MCF 10A (cell line): Measurements from ENCODE around the gene ADAM11. TPM values are rescaled to one million over a fixed set of nuclear protein-coding genes. Genes with fewer than 3 reads are reported as not detected.
"Not testable (repeated sequence)": the region's sequence is repeated elsewhere in the genome, so short reads cannot be mapped to it uniquely, and the experiment has no call there.

Experiments used
- BruUV-seq: library from RNA; stranded (reverse); fragments of 400-500 nt; replicated peaks from 2 replicates; lab custom pipeline; 2021; lab: Mats Ljungman, UMichigan
- CTCF ChIA-PET: fragments of 300-600 bp; sonication (Branson Sonifier 250); formaldehyde crosslinking; extraction: SDS; loops from one replicate; lab custom pipeline; 2021; ENCODE audit warnings: antibody characterized with exemption, inconsistent platforms; lab: Yijun Ruan, JAX
- POLR2A ChIA-PET: fragments of 300-600, 350-650 bp; sonication (Branson Sonifier 250); formaldehyde crosslinking; extraction: SDS; loops from one replicate; lab custom pipeline; 2020; ENCODE audit warnings: antibody characterized with exemption, inconsistent platforms; lab: Yijun Ruan, JAX
- DNase-seq: peaks from one replicate; pipeline ENCODE4 v3.0.0-alpha.2; 2018; ENCODE audit not compliant: unreplicated experiment
- H3K27ac Mint-ChIP-seq: one replicate; pipeline ENCODE4 v1.8.0; 2022; ENCODE audit warnings: mild to moderate bottlenecking, low read depth, mixed read lengths; ENCODE audit not compliant: unreplicated experiment
- H3K27me3 Mint-ChIP-seq: one replicate; pipeline ENCODE4 v1.8.0; 2022; ENCODE audit warnings: mixed read lengths; ENCODE audit not compliant: insufficient read depth, unreplicated experiment
- H3K36me3 Mint-ChIP-seq: one replicate; pipeline ENCODE4 v1.8.0; 2022; ENCODE audit warnings: mild to moderate bottlenecking, moderate library complexity, mixed read lengths; ENCODE audit not compliant: insufficient read depth, unreplicated experiment
- H3K4me1 Mint-ChIP-seq: one replicate; pipeline ENCODE4 v1.8.0; 2022; ENCODE audit warnings: mixed read lengths; ENCODE audit not compliant: insufficient read depth, unreplicated experiment
- H3K4me3 Mint-ChIP-seq: one replicate; pipeline ENCODE4 v1.8.0; 2022; ENCODE audit warnings: mild to moderate bottlenecking, moderate library complexity, mixed read lengths; ENCODE audit not compliant: unreplicated experiment
- H3K9me3 Mint-ChIP-seq: one replicate; pipeline ENCODE4 v1.8.0; 2022; ENCODE audit warnings: mixed read lengths; ENCODE audit not compliant: unreplicated experiment
- intact Hi-C: fragments of 100-400 bp; cut with micrococcal nuclease; formaldehyde crosslinking; loops from 2 replicates; pipeline ENCODE4 v1.14.1; 2022
- total RNA-seq: library from RNA; stranded (reverse); gene quantifications from 2 replicates; pipeline ENCODE4 v1.2.3, GENCODE V29; 2022
- TF ChIP-seq, protein P1 (sequence below): fragments of 200-600 bp; IDR thresholded peaks from one replicate; pipeline ENCODE4 v1.8.0; 2022; ENCODE audit warnings: antibody characterized with exemption, mild to moderate bottlenecking; ENCODE audit not compliant: unreplicated experiment

The ADAM11 gene
- total RNA-seq, 1 experiment from 2014 or later: 0.16 TPM

DNA sequence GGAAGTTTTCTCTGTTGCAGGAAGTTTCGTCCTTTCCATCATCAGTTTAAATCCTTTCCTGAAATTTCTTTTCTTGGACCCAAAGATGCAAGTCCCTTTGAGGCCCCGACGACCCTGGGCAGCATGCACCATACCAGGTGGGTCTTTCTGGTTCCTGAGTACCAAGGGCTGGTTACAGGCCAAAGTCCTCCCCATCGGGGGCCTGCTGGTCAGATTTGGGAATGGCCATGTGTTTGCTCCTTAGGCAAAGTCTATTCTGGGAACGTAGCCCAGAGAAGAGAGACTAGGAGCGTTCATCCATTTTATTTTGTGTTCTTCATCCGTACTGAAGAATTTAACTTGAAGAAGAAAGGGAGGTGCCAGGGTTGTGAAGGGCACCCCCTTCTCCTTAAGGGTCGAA, 17.5 kb upstream of the ADAM11 start:
- no peaks in the 10 kb centered on the region for H3K9me3 Mint-ChIP-seq
- BruUV-seq: no TSS peak
- no peaks in the 10 kb centered on the region for H3K4me1 Mint-ChIP-seq
- DNase-seq: no peak
- CTCF ChIA-PET: no interaction called here
- intact Hi-C loops: no loop called here
- H3K4me3 Mint-ChIP-seq: no peak overlapping the region
- no peak overlapping the region for H3K27ac Mint-ChIP-seq
- H3K27me3 Mint-ChIP-seq: no peaks in the 10 kb centered on the region
- POLR2A ChIA-PET: no interaction called here
- TF ChIP-seq, protein P1, sequence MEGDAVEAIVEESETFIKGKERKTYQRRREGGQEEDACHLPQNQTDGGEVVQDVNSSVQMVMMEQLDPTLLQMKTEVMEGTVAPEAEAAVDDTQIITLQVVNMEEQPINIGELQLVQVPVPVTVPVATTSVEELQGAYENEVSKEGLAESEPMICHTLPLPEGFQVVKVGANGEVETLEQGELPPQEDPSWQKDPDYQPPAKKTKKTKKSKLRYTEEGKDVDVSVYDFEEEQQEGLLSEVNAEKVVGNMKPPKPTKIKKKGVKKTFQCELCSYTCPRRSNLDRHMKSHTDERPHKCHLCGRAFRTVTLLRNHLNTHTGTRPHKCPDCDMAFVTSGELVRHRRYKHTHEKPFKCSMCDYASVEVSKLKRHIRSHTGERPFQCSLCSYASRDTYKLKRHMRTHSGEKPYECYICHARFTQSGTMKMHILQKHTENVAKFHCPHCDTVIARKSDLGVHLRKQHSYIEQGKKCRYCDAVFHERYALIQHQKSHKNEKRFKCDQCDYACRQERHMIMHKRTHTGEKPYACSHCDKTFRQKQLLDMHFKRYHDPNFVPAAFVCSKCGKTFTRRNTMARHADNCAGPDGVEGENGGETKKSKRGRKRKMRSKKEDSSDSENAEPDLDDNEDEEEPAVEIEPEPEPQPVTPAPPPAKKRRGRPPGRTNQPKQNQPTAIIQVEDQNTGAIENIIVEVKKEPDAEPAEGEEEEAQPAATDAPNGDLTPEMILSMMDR: no peak
- no peaks in the 10 kb centered on the region for H3K36me3 Mint-ChIP-seq

DNA sequence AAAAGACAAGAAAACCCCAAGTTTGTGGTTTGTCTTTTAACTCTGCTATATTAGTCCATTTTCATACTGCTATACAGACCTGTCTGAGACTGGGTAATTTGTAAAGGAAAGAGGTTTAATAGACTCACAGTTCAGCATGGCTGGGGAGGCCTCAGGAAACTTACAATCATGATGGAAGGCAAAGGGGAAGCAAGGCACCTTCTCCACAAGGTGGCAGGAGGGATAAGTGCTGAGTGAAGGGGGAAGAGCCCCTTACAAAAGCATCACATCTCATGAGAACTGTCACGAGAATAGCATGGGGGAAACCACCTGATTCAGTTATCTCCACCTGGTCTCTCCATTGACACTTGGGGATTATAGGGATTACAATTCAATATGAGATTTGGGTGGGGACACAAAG, 13.5 kb upstream of the ADAM11 start:
- no peaks in the 10 kb centered on the region for H3K4me1 Mint-ChIP-seq
- ChIA-PET CTCF (no interaction called here), POLR2A (no interaction called here)
- H3K9me3 Mint-ChIP-seq: no peaks in the 10 kb centered on the region
- TF ChIP-seq, protein P1: no peak
- no peak for DNase-seq
- H3K27ac Mint-ChIP-seq: no peak overlapping the region
- no peaks in the 10 kb centered on the region for H3K27me3 Mint-ChIP-seq
- H3K36me3 Mint-ChIP-seq: no peaks in the 10 kb centered on the region
- intact Hi-C loops: no loop called here
- no TSS peak for BruUV-seq
- no peak overlapping the region for H3K4me3 Mint-ChIP-seq

DNA sequence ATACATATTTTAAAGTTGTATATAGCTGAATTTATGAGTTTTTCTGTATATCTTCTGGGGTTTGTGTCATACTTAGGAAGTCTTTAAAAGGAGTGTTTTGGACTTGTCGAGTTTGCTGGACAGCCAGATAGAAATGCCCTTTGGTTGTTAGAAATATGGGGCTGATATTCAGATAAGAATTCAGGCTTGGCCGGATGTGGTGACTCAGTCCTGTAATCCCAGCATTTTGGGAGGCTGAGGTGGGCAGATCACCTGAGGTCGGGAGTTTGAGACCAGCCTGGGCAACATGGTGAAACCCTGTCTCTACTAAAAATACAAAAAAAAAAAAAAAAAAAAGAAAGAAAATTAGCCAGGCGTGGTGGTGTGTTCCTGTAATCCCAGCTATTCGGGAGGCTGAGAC, 13.1 kb upstream of the ADAM11 start:
- H3K4me3 Mint-ChIP-seq, H3K27ac Mint-ChIP-seq, CTCF ChIA-PET, POLR2A ChIA-PET, H3K27me3 Mint-ChIP-seq, intact Hi-C loops, BruUV-seq, H3K36me3 Mint-ChIP-seq, DNase-seq, H3K4me1 Mint-ChIP-seq, H3K9me3 Mint-ChIP-seq: not testable (repeated sequence)

DNA sequence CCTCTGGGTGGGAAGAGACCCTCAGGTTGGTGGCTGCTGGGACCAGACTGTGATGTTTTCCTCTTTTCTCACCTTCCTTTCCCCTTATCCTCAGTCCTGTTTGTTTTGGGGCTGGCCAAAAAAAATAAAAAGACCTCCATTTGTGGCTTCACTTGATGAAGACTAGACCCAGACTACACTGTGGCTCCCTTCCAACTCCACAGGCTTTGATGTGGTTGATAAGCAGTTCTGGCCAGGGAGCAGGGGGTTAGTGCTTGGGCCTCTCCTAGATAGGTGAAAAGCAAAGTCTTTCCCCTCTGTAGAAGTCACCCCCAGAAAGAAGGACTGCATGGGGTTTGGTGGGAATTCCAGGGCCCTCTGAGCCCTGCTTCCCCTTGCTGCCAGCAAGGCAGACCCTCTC, 11.2 kb upstream of the ADAM11 start:
- Mint-ChIP-seq H3K4me1 (no peaks in the 10 kb centered on the region), H3K36me3 (peaks cover 7% of the 10 kb centered on the region), H3K27ac (no peak overlapping the region), H3K27me3 (no peaks in the 10 kb centered on the region), H3K4me3 (no peak overlapping the region), H3K9me3 (no peaks in the 10 kb centered on the region)
- CTCF ChIA-PET: interaction anchor here (0.9 kb wide), 1 partner anchor 11 kb away, joined by 3 read pairs; no protein-coding TSS in a partner anchor
- POLR2A ChIA-PET: interaction anchor here (0.6 kb wide), 1 partner anchor 136 kb away, joined by 3 read pairs; no protein-coding TSS in a partner anchor
- no TSS peak for BruUV-seq
- TF ChIP-seq, protein P1: no peak
- intact Hi-C loops: no loop called here
- DNase-seq: no peak
